HG02852 (cell line): Measurements from ENCODE around the gene TRIM44.
"Not testable (repeated sequence)": the region's sequence is repeated elsewhere in the genome, so short reads cannot be mapped to it uniquely, and the experiment has no call there.

Experiments
- ATAC-seq: cut with Tn5 transposase; IDR thresholded peaks from one replicate; pipeline ENCODE4 v1.9.1; 2021; ENCODE audit warnings: mild to moderate bottlenecking, moderate library complexity; ENCODE audit not compliant: unreplicated experiment

TRIM44 gene

GRCh38 chr11:35810045-35810645, 147.6 kb downstream of the TRIM44 start:
- no peak for ATAC-seq

GRCh38 chr11:35811783-35812182, 149.2 kb downstream of the TRIM44 start:
- no peak for ATAC-seq

GRCh38 chr11:35812828-35813227, 150.3 kb downstream of the TRIM44 start:
- no peak for ATAC-seq

- no peak for ATAC-seq
These were observed 151.6 kb downstream of the TRIM44 start for GRCh38 chr11:35814081-35814695.

GRCh38 chr11:35814720-35815305, 152.2 kb downstream of the TRIM44 start:
- no peak for ATAC-seq

GRCh38 chr11:35815556-35816315, 153.2 kb downstream of the TRIM44 start:
- no peak for ATAC-seq

- no peak for ATAC-seq
These were observed 158.0 kb downstream of the TRIM44 start for GRCh38 chr11:35820614-35821013.

GRCh38 chr11:35822815-35823495, 160.4 kb downstream of the TRIM44 start:
- ATAC-seq = no peak

GRCh38 chr11:35823742-35824298, 161.2 kb downstream of the TRIM44 start:
- no peak for ATAC-seq

- ATAC-seq = no peak
These were observed 162.8 kb downstream of the TRIM44 start for GRCh38 chr11:35825386-35825785.

- ATAC-seq = no peak
These were observed 163.4 kb downstream of the TRIM44 start for GRCh38 chr11:35826006-35826405.

- ATAC-seq = no peak
These were observed 164.4 kb downstream of the TRIM44 start for GRCh38 chr11:35826949-35827348.

- no peak for ATAC-seq
These were observed 173.6 kb downstream of the TRIM44 start for GRCh38 chr11:35836205-35836604.

- no peak for ATAC-seq
These were observed 175.5 kb downstream of the TRIM44 start for GRCh38 chr11:35838071-35838470.

GRCh38 chr11:35838697-35839367, 176.3 kb downstream of the TRIM44 start:
- not testable (repeated sequence) for ATAC-seq

- no peak for ATAC-seq
These were observed 177.0 kb downstream of the TRIM44 start for GRCh38 chr11:35839368-35840161.

- no peak for ATAC-seq
These were observed 179.2 kb downstream of the TRIM44 start for GRCh38 chr11:35841733-35842132.

GRCh38 chr11:35842958-35843357, 180.4 kb downstream of the TRIM44 start:
- no peak for ATAC-seq

- ATAC-seq = no peak
These were observed 182.0 kb downstream of the TRIM44 start for GRCh38 chr11:35844579-35844978.

GRCh38 chr11:35845860-35846259, 183.3 kb downstream of the TRIM44 start:
- no peak for ATAC-seq
